Subcutaneous abdominal adipose tissue (tissue), 5 donors: ENCODE results near the gene SIM2.

Experiments used
- H3K27ac ChIP-seq: one replicate; pipeline ENCODE4 v1.7.0; 2013; ENCODE audit warnings: low read depth, mild to moderate bottlenecking, inconsistent platforms, low read length, moderate library complexity
- H3K27me3 ChIP-seq, 5 donors: one replicate each; pipeline ENCODE4 v1.7.0; 2013; ENCODE audit warnings: low read length in 5 of 5, inconsistent platforms in 1 of 5; ENCODE audit not compliant: control insufficient read depth in 5 of 5, insufficient read depth in 4 of 5
- H3K36me3 ChIP-seq, 5 donors: one replicate each; pipeline ENCODE4 v1.7.0; 2013; ENCODE audit warnings: low read length in 5 of 5; ENCODE audit not compliant: control insufficient read depth in 5 of 5, insufficient read depth in 5 of 5
- H3K4me1 ChIP-seq, 5 donors: one replicate each; pipeline ENCODE4 v1.7.0; 2013; ENCODE audit warnings: low read length in 5 of 5, mild to moderate bottlenecking in 3 of 5, moderate library complexity in 1 of 5; ENCODE audit not compliant: control insufficient read depth in 5 of 5, insufficient read depth in 5 of 5
- H3K4me3 ChIP-seq, 5 donors: one replicate each; pipeline ENCODE4 v1.7.0; 2013; ENCODE audit warnings: low read length in 5 of 5, low read depth in 1 of 5
- H3K9ac ChIP-seq, 5 donors: one replicate each; pipeline ENCODE4 v1.7.0; 2013; ENCODE audit warnings: low read length in 5 of 5, mild to moderate bottlenecking in 4 of 5, moderate library complexity in 3 of 5
- H3K9me3 ChIP-seq, 5 donors: one replicate each; pipeline ENCODE4 v1.7.0; 2013; ENCODE audit warnings: low read length in 5 of 5; ENCODE audit not compliant: control insufficient read depth in 5 of 5
- donor health status: healthy.
- donor health status: healthy.
- donor health status: healthy.
- donor health status: healthy.
- donor health status: healthy.

The SIM2 gene

GRCh38 chr21:36704958-36705678 is 6.2 kb downstream of the SIM2 start:
- no peaks in the 10 kb centered on the region for H3K36me3 ChIP-seq
- no peak overlapping the region for H3K9ac ChIP-seq
- H3K9me3 ChIP-seq, result no peaks in the 10 kb centered on the region
- peaks cover 0 to 67% (median 40%) of the 10 kb centered on the region in 5 donors for H3K4me1 ChIP-seq
- no peak overlapping the region for H3K27ac ChIP-seq
- peaks cover 55 to 99% (median 90%) of the 10 kb centered on the region in 5 donors for H3K27me3 ChIP-seq
- H3K4me3 ChIP-seq, result peak overlapping the region in 2 of 5 donors; percentile 2 to 13

- peaks cover 59 to 99% (median 85%) of the 10 kb centered on the region in 5 donors for H3K27me3 ChIP-seq
- H3K4me3 ChIP-seq, result no peak overlapping the region
- peaks cover 0 to 66% (median 32%) of the 10 kb centered on the region in 5 donors for H3K4me1 ChIP-seq
- H3K36me3 ChIP-seq, result no peaks in the 10 kb centered on the region
- no peak overlapping the region for H3K27ac ChIP-seq
- H3K9me3 ChIP-seq, result no peaks in the 10 kb centered on the region
- no peak overlapping the region for H3K9ac ChIP-seq
Observed at GRCh38 chr21:36705679-36706481, 7.0 kb downstream of the SIM2 start.

- H3K4me3 ChIP-seq, result no peak overlapping the region
- H3K9me3 ChIP-seq, result no peaks in the 10 kb centered on the region
- H3K9ac ChIP-seq, result no peak overlapping the region
- peaks cover 59 to 94% (median 80%) of the 10 kb centered on the region in 5 donors for H3K27me3 ChIP-seq
- no peaks in the 10 kb centered on the region for H3K36me3 ChIP-seq
- no peak overlapping the region for H3K27ac ChIP-seq
- H3K4me1 ChIP-seq, result peaks cover 0 to 60% (median 26%) of the 10 kb centered on the region in 5 donors
Observed at GRCh38 chr21:36706482-36706852, 7.6 kb downstream of the SIM2 start.

GRCh38 chr21:36706951-36707762 is 8.2 kb downstream of the SIM2 start:
- Histone ChIP-seq H3K4me3 (no peak overlapping the region), H3K27ac (no peak overlapping the region), H3K4me1 (peaks cover 0 to 57% (median 22%) of the 10 kb centered on the region in 5 donors), H3K36me3 (no peaks in the 10 kb centered on the region), H3K9ac (no peak overlapping the region), H3K9me3 (no peaks in the 10 kb centered on the region), H3K27me3 (peaks cover 57 to 90% (median 75%) of the 10 kb centered on the region in 5 donors)

- Histone ChIP-seq H3K27me3 (peaks cover 56 to 89% (median 73%) of the 10 kb centered on the region in 5 donors), H3K9me3 (no peaks in the 10 kb centered on the region), H3K4me1 (peaks cover 0 to 57% (median 22%) of the 10 kb centered on the region in 5 donors), H3K36me3 (no peaks in the 10 kb centered on the region), H3K4me3 (peak overlapping the region in 1 of 5 donors; percentile 22), H3K9ac (no peak overlapping the region), H3K27ac (no peak overlapping the region)
Observed at GRCh38 chr21:36707763-36708285, 8.9 kb downstream of the SIM2 start.

- peak overlapping the region in 1 of 5 donors; percentile 22 for H3K4me3 ChIP-seq
- H3K4me1 ChIP-seq, result peaks cover 0 to 57% (median 22%) of the 10 kb centered on the region in 5 donors
- peaks cover 50 to 83% (median 67%) of the 10 kb centered on the region in 5 donors for H3K27me3 ChIP-seq
- no peak overlapping the region for H3K27ac ChIP-seq
- H3K9me3 ChIP-seq, result no peaks in the 10 kb centered on the region
- no peak overlapping the region for H3K9ac ChIP-seq
- H3K36me3 ChIP-seq, result no peaks in the 10 kb centered on the region
Observed at GRCh38 chr21:36708286-36709029, 9.5 kb downstream of the SIM2 start.

- Histone ChIP-seq H3K9ac (no peak overlapping the region), H3K27ac (no peak overlapping the region), H3K4me3 (no peak overlapping the region), H3K27me3 (peaks cover 45 to 75% (median 59%) of the 10 kb centered on the region in 5 donors), H3K9me3 (no peaks in the 10 kb centered on the region), H3K4me1 (peaks cover 0 to 56% (median 22%) of the 10 kb centered on the region in 5 donors), H3K36me3 (no peaks in the 10 kb centered on the region)
Observed at GRCh38 chr21:36709030-36709867, 10.3 kb downstream of the SIM2 start.

GRCh38 chr21:36709868-36710728 is 11.2 kb downstream of the SIM2 start:
- H3K4me1 ChIP-seq, result peaks cover 0 to 48% (median 16%) of the 10 kb centered on the region in 5 donors
- H3K27me3 ChIP-seq, result peaks cover 38 to 68% (median 55%) of the 10 kb centered on the region in 5 donors
- H3K27ac ChIP-seq, result no peak overlapping the region
- no peaks in the 10 kb centered on the region for H3K9me3 ChIP-seq
- no peak overlapping the region for H3K9ac ChIP-seq
- H3K4me3 ChIP-seq, result no peak overlapping the region
- H3K36me3 ChIP-seq, result no peaks in the 10 kb centered on the region
